Tibial artery (tissue), 4 donors: ENCODE measurements around the gene CDH2.

ENCODE experiments used
- DNase-seq, 2 donors: peaks; one replicate each; pipeline ENCODE4 v3.0.0-alpha.2; 2019
- H3K27ac ChIP-seq, 2 donors: fragments of 200-600 bp; sonication (generic) in 1 of 2; 1 replicate in 1 of 2; 2 replicates in 1 of 2; pipeline ENCODE4 v1.5.1; 2018 to 2019; ENCODE audit warnings: mild to moderate bottlenecking in 1 of 2
- H3K27me3 ChIP-seq, 2 donors: fragments of 200-600 bp; sonication (generic) in 1 of 2; one replicate each; pipeline versions ENCODE4 v1.5.1 to v1.6.0; 2016 to 2019
- H3K36me3 ChIP-seq, 3 donors: fragments of 200-600 bp; sonication (generic) in 2 of 3; one replicate each; pipeline ENCODE4 v1.5.1; 2016 to 2019; ENCODE audit warnings: mild to moderate bottlenecking in 2 of 3
- H3K4me1 ChIP-seq, 4 donors: fragments of 200-600 bp; sonication (generic) in 2 of 4; 1 replicate in 3 of 4; 2 replicates in 1 of 4; pipeline ENCODE4 v1.5.1; 2016 to 2019
- H3K4me3 ChIP-seq, 2 donors: fragments of 200-600 bp; sonication (generic) in 1 of 2; 1 replicate in 1 of 2; 2 replicates in 1 of 2; pipeline ENCODE4 v1.5.1; 2018 to 2019; ENCODE audit warnings: mild to moderate bottlenecking in 2 of 2
- H3K9me3 ChIP-seq, 3 donors: fragments of 200-600 bp; sonication (generic) in 1 of 3; one replicate each; pipeline ENCODE4 v1.5.1; 2016 to 2019
- CTCF ChIP-seq, 2 experiments: fragments of 200-600 bp in 1 of 2; fragments of 450-650 bp in 1 of 2; IDR thresholded peaks; one replicate each; pipeline ENCODE4 v1.5.1; 2017 to 2019; ENCODE audit warnings: antibody characterized with exemption in 2 of 2, mild to moderate bottlenecking in 1 of 2, moderate library complexity in 1 of 2
- intact Hi-C: fragments of 100-400 bp; cut with DNase I; formaldehyde crosslinking; loops from one replicate; pipeline ENCODE4 v1.15.0; 2023; ENCODE audit warnings: low total_unique reads

Gene CDH2

GRCh38 chr18:28080876-28081300, 96.0 kb downstream of the CDH2 start:
- no peaks in the 10 kb centered on the region for H3K9me3 ChIP-seq
- no peak for TF ChIP-seq CTCF (IDR thresholded peaks at IDR 0.05)
- no peak overlapping the region for H3K4me3 ChIP-seq
- intact Hi-C loops, result no loop called here
- DNase-seq, result no peak
- H3K4me1 ChIP-seq, result no peaks in the 10 kb centered on the region
- no peaks in the 10 kb centered on the region for H3K36me3 ChIP-seq
- no peaks in the 10 kb centered on the region for H3K27me3 ChIP-seq
- no peak overlapping the region for H3K27ac ChIP-seq

- no peak for DNase-seq
- TF ChIP-seq CTCF (IDR thresholded peaks at IDR 0.05), result no peak
- Histone ChIP-seq H3K36me3 (no peaks in the 10 kb centered on the region), H3K4me1 (no peaks in the 10 kb centered on the region), H3K27ac (no peak overlapping the region), H3K4me3 (no peak overlapping the region), H3K9me3 (no peaks in the 10 kb centered on the region), H3K27me3 (no peaks in the 10 kb centered on the region)
- intact Hi-C loops, result no loop called here
Observed at GRCh38 chr18:28079883-28080282, 97.0 kb downstream of the CDH2 start.

- intact Hi-C loops, result no loop called here
Observed at GRCh38 chr18:28078849-28079248, 98.1 kb downstream of the CDH2 start.

GRCh38 chr18:28078298-28078697, 98.6 kb downstream of the CDH2 start:
- no peak overlapping the region for H3K4me3 ChIP-seq
- H3K36me3 ChIP-seq, result no peaks in the 10 kb centered on the region
- no peak for TF ChIP-seq CTCF (IDR thresholded peaks at IDR 0.05)

More at GRCh38 chr18:28078849-28079248, 98.1 kb downstream of the CDH2 start:
- no peaks in the 10 kb centered on the region for H3K36me3 ChIP-seq
- H3K4me1 ChIP-seq, result no peaks in the 10 kb centered on the region
- no peak overlapping the region for H3K4me3 ChIP-seq
- H3K27ac ChIP-seq, result no peak overlapping the region
- no peaks in the 10 kb centered on the region for H3K27me3 ChIP-seq
- no peak for TF ChIP-seq CTCF (IDR thresholded peaks at IDR 0.05)
- no peak for DNase-seq
- no peaks in the 10 kb centered on the region for H3K9me3 ChIP-seq

GRCh38 chr18:28075501-28075900, 101.4 kb downstream of the CDH2 start:
- H3K4me1 ChIP-seq, result no peaks in the 10 kb centered on the region
- H3K4me3 ChIP-seq, result no peak overlapping the region
- no peaks in the 10 kb centered on the region for H3K9me3 ChIP-seq
- no peaks in the 10 kb centered on the region for H3K27me3 ChIP-seq
- H3K36me3 ChIP-seq, result no peaks in the 10 kb centered on the region
- intact Hi-C loops, result no loop called here
- no peak for TF ChIP-seq CTCF (IDR thresholded peaks at IDR 0.05)
- H3K27ac ChIP-seq, result no peak overlapping the region
- DNase-seq, result no peak

More at GRCh38 chr18:28078298-28078697, 98.6 kb downstream of the CDH2 start:
- H3K4me1 ChIP-seq, result no peaks in the 10 kb centered on the region
- intact Hi-C loops, result no loop called here
- H3K9me3 ChIP-seq, result no peaks in the 10 kb centered on the region
- no peaks in the 10 kb centered on the region for H3K27me3 ChIP-seq
- no peak for DNase-seq
- H3K27ac ChIP-seq, result no peak overlapping the region

GRCh38 chr18:28074076-28074475, 102.9 kb downstream of the CDH2 start:
- intact Hi-C loops, result no loop called here
- Histone ChIP-seq H3K4me1 (no peaks in the 10 kb centered on the region), H3K9me3 (no peaks in the 10 kb centered on the region), H3K4me3 (no peak overlapping the region), H3K27ac (no peak overlapping the region), H3K27me3 (no peaks in the 10 kb centered on the region), H3K36me3 (no peaks in the 10 kb centered on the region)
- no peak for DNase-seq
- TF ChIP-seq CTCF (IDR thresholded peaks at IDR 0.05), result no peak
